Suppressor macrophage (primary cell): ENCODE results near the gene CFDP1.
A peak's percentile ranks its signal among the peaks of the same experiment; 100 is the strongest.

Experiments
- DNase-seq, 4 experiments: peaks; one replicate each; pipeline ENCODE4 v3.0.0-alpha.2; 2020 to 2022

The CFDP1 gene

GRCh38 chr16:75248536-75249380 is 184.5 kb downstream of the CFDP1 start:
- peak in 1 of 4 experiments; percentile 17 for DNase-seq

GRCh38 chr16:75248142-75248535 is 185.2 kb downstream of the CFDP1 start:
- DNase-seq = no peak

- DNase-seq = no peak
These were observed 186.1 kb downstream of the CFDP1 start for GRCh38 chr16:75247249-75247648.

DNA sequence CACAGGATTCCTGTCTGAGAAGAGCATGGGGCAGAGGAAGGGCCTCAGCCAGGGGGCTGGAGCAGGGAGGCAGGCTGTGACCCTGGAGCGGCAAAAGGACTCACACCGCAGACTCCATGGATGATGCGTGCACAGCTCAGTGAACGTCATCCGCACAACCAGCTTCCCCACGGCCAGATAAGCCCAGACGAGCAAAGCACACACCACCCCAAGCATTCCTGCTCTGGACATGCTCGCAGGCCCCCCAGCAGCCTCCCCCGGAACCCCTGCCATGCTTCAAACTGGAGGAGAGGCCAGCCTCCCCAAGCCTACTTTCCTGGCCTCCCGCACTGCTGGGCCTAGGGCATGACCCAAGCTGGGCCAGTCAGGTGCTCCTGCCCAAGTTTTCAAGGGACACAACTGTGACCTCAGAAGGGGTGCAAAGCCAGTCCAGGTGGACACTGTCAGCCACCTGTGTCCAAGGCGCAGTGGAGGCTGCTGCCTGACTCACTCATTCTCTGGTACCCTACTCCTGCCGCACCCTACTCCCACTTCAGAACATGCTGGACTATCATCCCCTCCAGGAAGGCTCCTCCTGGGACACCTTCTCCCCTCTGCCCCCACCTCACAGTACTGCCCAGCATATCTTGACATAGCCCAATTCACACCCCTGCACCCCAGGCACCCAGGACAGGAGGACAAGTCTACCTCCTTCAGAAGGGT is 186.6 kb downstream of the CFDP1 start:
- no peak for DNase-seq

GRCh38 chr16:75244844-75245758 is 188.2 kb downstream of the CFDP1 start:
- peak in 3 of 4 experiments; percentile 36 to 46 (median 37) for DNase-seq

GRCh38 chr16:75244225-75244809 is 189.0 kb downstream of the CFDP1 start:
- peak; percentile 42 to 75 (median 64) for DNase-seq
